ENCODE data around the gene PRLHR.

PRLHR gene

DNA sequence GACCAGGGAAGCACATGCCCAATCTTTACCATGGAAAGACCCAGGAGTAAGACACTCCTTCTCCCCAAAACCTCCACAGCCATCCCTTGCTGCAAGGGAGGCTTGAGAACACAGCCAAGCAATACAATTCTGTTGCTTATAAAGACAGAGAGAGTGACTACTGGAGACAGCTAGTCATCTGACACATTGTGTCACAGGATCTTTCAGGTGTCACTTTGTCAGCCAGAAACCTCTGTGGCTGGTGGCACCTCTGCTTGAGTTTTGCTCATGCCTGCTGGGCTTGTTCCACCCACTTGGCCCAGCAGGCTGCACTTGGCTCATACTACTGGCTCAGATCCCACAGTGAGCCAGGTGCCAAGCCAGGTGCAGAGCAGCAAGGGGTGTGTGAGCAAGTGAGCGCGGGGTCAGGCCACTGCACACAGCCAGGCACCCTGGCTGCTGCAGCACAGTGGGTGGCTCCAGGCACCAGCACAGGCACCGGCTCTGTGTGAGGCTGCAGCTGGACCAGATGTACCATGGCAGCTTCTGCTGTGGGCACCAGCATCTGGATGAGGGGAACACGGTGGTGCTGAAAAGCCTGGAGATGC, 12.4 kb upstream of the PRLHR start:
- TF ChIP-seq, protein P1, sequence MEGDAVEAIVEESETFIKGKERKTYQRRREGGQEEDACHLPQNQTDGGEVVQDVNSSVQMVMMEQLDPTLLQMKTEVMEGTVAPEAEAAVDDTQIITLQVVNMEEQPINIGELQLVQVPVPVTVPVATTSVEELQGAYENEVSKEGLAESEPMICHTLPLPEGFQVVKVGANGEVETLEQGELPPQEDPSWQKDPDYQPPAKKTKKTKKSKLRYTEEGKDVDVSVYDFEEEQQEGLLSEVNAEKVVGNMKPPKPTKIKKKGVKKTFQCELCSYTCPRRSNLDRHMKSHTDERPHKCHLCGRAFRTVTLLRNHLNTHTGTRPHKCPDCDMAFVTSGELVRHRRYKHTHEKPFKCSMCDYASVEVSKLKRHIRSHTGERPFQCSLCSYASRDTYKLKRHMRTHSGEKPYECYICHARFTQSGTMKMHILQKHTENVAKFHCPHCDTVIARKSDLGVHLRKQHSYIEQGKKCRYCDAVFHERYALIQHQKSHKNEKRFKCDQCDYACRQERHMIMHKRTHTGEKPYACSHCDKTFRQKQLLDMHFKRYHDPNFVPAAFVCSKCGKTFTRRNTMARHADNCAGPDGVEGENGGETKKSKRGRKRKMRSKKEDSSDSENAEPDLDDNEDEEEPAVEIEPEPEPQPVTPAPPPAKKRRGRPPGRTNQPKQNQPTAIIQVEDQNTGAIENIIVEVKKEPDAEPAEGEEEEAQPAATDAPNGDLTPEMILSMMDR (IDR thresholded peaks at IDR 0.05; ENCODE audit: control insufficient read depth, insufficient read depth, low read depth, low read length, missing control alignments), result no peak
- no peak overlapping the region for H3K4me3 ChIP-seq (ENCODE audit: control insufficient read depth, low read depth, low read length)
- DNase-seq (ENCODE audit: low read depth), result no peak

DNA sequence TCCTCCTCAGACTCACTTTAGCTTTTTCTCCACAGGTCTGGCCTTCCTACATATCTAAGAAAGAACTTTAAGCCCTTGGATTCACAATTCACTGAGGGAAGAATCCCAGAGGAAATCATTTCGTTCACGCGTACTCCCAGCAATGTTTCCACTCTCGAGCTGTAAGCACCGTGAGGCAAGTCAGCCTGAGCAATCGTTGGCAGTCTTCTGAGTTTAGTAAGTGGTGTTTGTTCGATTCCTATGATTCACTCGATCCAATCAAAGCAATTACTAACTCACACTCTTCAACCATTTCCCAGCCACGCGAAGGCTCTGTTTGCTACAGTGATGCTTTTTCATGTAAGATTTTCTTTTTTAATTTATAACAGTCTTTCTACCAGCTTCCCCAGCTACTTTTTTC, 10.2 kb upstream of the PRLHR start:
- TF ChIP-seq, protein P1 (IDR thresholded peaks at IDR 0.05; ENCODE audit: control insufficient read depth, insufficient read depth, low read depth, low read length, missing control alignments), result no peak
- DNase-seq (ENCODE audit: low read depth), result no peak
- H3K4me3 ChIP-seq (ENCODE audit: control insufficient read depth, low read depth, low read length), result no peak overlapping the region

DNA sequence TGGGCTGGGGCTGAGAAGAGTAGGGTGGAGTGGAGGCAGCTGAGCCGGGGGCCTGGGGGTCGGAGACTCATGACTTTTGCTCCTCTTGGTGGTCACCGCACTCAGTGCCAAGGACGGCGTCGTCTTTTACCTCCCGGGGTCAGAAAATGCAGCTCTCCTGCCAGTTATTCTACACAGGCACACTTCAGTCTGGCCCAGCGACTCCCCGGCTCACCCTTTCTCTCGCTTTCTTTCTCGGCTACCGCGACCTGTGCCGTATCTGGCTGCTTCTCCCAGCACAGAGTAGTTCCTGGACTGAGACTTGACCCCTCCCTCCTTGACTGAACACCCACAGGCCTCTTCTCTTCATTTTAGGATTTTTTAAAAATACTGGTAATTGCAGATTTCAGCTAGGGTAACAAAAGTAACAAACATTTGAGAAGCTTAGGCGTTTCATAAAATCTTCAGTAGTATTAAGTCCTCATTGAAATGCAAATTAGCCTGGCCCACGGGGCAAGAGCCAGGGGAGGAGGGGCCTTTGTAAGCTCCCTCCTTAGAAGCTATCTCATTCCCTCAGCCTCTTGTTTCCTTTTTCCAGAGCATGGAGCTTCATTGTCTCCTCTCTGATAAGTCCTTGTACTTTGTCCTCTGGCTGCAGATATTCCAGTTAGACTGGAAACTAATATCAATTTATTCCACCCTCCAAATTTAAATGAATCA, 1.1 kb upstream of the PRLHR start:
- DNase-seq (ENCODE audit: low read depth), result no peak
- no peak overlapping the region for H3K4me3 ChIP-seq (ENCODE audit: control insufficient read depth, low read depth, low read length)
- TF ChIP-seq, protein P1 (IDR thresholded peaks at IDR 0.05; ENCODE audit: control insufficient read depth, insufficient read depth, low read depth, low read length, missing control alignments), result no peak

DNA sequence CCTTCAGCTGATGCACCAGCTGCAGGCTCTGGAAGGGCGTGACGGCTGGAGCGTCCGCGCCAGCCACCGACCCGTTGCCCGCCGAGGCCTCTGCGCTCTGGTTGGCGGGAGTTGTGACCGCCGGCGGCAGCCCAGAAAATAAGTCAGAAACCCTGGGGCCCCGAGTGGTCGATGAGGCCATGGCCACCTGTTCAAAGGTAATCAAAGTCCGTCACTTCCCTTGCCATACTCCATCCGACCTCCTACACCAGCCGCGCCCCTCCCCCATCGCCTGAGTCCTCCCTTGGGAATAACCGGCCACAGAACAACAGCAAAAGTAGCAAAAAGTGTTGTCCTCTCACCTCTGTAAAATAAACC, 406 bp downstream of the PRLHR start:
- TF ChIP-seq, protein P1 (IDR thresholded peaks at IDR 0.05; ENCODE audit: control insufficient read depth, insufficient read depth, low read depth, low read length, missing control alignments), result no peak
- no peak for DNase-seq (ENCODE audit: low read depth)
- H3K4me3 ChIP-seq (ENCODE audit: control insufficient read depth, low read depth, low read length), result no peak overlapping the region

DNA sequence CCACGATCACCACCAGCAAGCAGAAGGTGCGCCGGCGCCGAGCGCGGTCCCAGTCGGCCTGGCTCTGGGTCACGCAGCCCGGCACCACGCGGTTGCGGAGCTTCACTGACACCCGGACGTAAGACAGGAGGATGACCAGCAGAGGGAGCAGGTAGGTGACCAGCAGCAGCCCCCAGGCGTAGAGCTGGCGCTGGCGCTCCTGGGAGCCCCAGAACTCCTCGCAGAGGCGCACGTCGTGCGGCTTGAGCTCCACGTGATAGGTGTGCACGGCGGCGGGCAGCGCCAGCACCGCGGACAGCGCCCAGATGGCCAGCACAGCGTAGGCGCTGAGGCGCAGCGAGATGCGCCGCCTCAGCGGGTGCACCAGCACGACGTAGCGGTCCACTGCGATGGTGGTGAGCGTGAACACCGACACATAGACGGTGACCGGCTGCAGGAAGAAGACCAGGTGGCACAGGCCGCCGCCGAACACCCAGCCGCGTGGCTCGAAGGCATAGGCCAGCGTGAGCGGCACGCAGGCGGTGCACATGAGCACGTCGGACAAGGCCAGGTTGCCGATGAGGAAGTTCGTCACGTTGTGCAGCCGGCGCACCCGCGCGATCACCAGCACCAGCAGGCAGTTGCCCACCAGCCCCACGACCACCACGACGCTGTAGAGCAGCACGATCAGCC, 920 bp downstream of the PRLHR start:
- TF ChIP-seq, protein P1 (IDR thresholded peaks at IDR 0.05; ENCODE audit: control insufficient read depth, insufficient read depth, low read depth, low read length, missing control alignments), result peak; percentile 16
- no peak for DNase-seq (ENCODE audit: low read depth)
- no peak overlapping the region for H3K4me3 ChIP-seq (ENCODE audit: control insufficient read depth, low read depth, low read length)

DNA sequence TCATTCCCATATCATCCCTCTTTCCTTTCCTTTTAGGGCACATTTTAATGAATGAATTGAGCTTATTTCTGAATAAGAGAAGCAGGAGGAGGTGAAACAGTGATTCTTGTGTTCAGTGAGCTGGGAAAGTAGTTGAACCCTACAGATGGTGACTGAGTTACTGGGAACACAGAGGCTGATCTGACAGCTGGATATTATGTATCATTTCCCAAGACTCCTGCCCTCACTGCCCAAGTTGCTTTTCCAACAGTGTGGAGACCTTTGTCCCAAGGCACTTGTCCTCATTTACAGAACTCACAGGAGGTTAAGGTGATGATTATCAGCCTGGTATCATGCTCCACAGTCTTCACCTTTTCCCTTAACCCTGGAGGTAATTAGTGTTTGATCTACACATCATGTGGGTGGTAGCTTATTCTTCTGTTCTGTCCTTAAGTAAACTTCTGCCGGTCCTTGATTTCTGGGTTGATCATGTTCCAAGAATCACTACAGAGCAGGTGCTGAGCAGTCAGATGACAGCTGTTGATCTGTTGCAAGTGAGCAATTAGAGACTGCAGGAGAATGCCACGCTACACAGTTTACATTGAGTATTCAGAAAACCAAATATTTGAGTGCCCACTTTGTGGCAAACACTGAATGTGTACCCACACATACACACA, 2.6 kb downstream of the PRLHR start:
- TF ChIP-seq, protein P1 (IDR thresholded peaks at IDR 0.05; ENCODE audit: control insufficient read depth, insufficient read depth, low read depth, low read length, missing control alignments), result no peak
- H3K4me3 ChIP-seq (ENCODE audit: control insufficient read depth, low read depth, low read length), result no peak overlapping the region
- DNase-seq (ENCODE audit: low read depth), result no peak

All from AG09309 (cell line).